SK-N-SH treated with all-trans-retinoic acid at 6 μM for 48 hours (cell line): Measurements from ENCODE around the gene CIRBP.

ENCODE experiments used
- BACH2 ChIP-seq: fragments of 250-450 bp; sonication (Bioruptor Pico); IDR thresholded peaks from 2 replicates; pipeline ENCODE4 v1.9.0; 2021; ENCODE audit warnings: mild to moderate bottlenecking, borderline replicate concordance
- CREB5 ChIP-seq: fragments of 250-450 bp; sonication (Bioruptor Pico); IDR thresholded peaks from 2 replicates; pipeline ENCODE4 v1.5.1; 2020; ENCODE audit warnings: low read depth, mild to moderate bottlenecking, moderate library complexity
- CSDC2 ChIP-seq: fragments of 250-450 bp; sonication (Bioruptor Pico); IDR thresholded peaks from 2 replicates; pipeline ENCODE4 v1.5.0; 2020; ENCODE audit warnings: mild to moderate bottlenecking, moderate library complexity
- CSRNP3 ChIP-seq: fragments of 250-450 bp; sonication (Bioruptor Pico); IDR thresholded peaks from 2 replicates; pipeline ENCODE4 v1.5.1; 2021; ENCODE audit warnings: mild to moderate bottlenecking, moderate library complexity
- PATZ1 ChIP-seq: fragments of 250-450 bp; sonication (Bioruptor Pico); IDR thresholded peaks from 2 replicates; pipeline ENCODE4 v1.8.0; 2020; ENCODE audit warnings: mild to moderate bottlenecking, moderate library complexity, borderline replicate concordance
- RARB ChIP-seq: fragments of 250-450 bp; sonication (Bioruptor Pico); IDR thresholded peaks from 2 replicates; pipeline ENCODE4 v1.8.0; 2021; ENCODE audit warnings: mild to moderate bottlenecking, moderate library complexity
- SNAI2 ChIP-seq: fragments of 250-450 bp; sonication (Bioruptor Pico); IDR thresholded peaks from 2 replicates; pipeline ENCODE4 v1.5.0; 2020; ENCODE audit warnings: mild to moderate bottlenecking, moderate library complexity
- TOX ChIP-seq: fragments of 250-450 bp; sonication (Bioruptor Pico); IDR thresholded peaks from 2 replicates; pipeline ENCODE4 v1.8.0; 2021; ENCODE audit warnings: mild to moderate bottlenecking, moderate library complexity, borderline replicate concordance
- TSHZ2 ChIP-seq: fragments of 250-450 bp; sonication (Bioruptor Pico); IDR thresholded peaks from 2 replicates; pipeline ENCODE4 v1.5.0; 2020; ENCODE audit warnings: mild to moderate bottlenecking, moderate library complexity
- ZFP3 ChIP-seq: fragments of 250-450 bp; sonication (Bioruptor Pico); IDR thresholded peaks from 2 replicates; pipeline ENCODE4 v1.5.0; 2020; ENCODE audit warnings: mild to moderate bottlenecking, moderate library complexity
- ZNF70 ChIP-seq: fragments of 450-650 bp; formaldehyde crosslinking; IDR thresholded peaks from 2 replicates; pipeline ENCODE4 v1.5.0; 2020; ENCODE audit warnings: mild to moderate bottlenecking, moderate library complexity
- ZNF8 ChIP-seq: fragments of 450-650 bp; formaldehyde crosslinking; IDR thresholded peaks from 2 replicates; pipeline ENCODE4 v1.5.0; 2020; ENCODE audit warnings: mild to moderate bottlenecking, moderate library complexity

- no peak for TF ChIP-seq RARB (CRISPR knock-in tag)
- TF ChIP-seq TSHZ2 (CRISPR knock-in tag), result no peak
- TF ChIP-seq TOX (CRISPR knock-in tag), result no peak
- TF ChIP-seq ZFP3 (CRISPR knock-in tag), result no peak
- TF ChIP-seq ZNF70 (CRISPR knock-in tag), result no peak
- TF ChIP-seq SNAI2, result no peak
- TF ChIP-seq PATZ1 (CRISPR knock-in tag), result no peak
- no peak for TF ChIP-seq CREB5 (CRISPR knock-in tag)
- TF ChIP-seq CSRNP3 (CRISPR knock-in tag), result no peak
- no peak for TF ChIP-seq CSDC2 (CRISPR knock-in tag)
- no peak for TF ChIP-seq ZNF8 (CRISPR knock-in tag)
- TF ChIP-seq BACH2 (CRISPR knock-in tag), result no peak
Observed at GRCh38 chr19:1311543-1312091, 42.5 kb downstream of the CIRBP start.
